AG20443 (cell line): ENCODE results near the gene ATRIP.
A peak's percentile ranks its signal among the peaks of the same experiment; 100 is the strongest.
"Not testable (repeated sequence)": the region's sequence is repeated elsewhere in the genome, so short reads cannot be mapped to it uniquely, and the experiment has no call there.

Experiments
- DNase-seq: peaks from one replicate; pipeline ENCODE4 v3.0.0; 2012; ENCODE audit warnings: low spot score, mixed read lengths

ATRIP gene

GRCh38 chr3:48469046-48469915 lies 22.7 kb downstream of the ATRIP start:
- no peak for DNase-seq

GRCh38 chr3:48470286-48470685 lies 23.7 kb downstream of the ATRIP start:
- no peak for DNase-seq

GRCh38 chr3:48472673-48472922 lies 26.1 kb downstream of the ATRIP start:
- no peak for DNase-seq

GRCh38 chr3:48472923-48473616 lies 26.5 kb downstream of the ATRIP start:
- peak; percentile 95 for DNase-seq

GRCh38 chr3:48473617-48473952 lies 27.0 kb downstream of the ATRIP start:
- no peak for DNase-seq

GRCh38 chr3:48474031-48474430 lies 27.5 kb downstream of the ATRIP start:
- DNase-seq: not testable (repeated sequence)

- no peak for DNase-seq
These were observed 28.1 kb downstream of the ATRIP start for GRCh38 chr3:48474619-48475018.

GRCh38 chr3:48475188-48475587 lies 28.7 kb downstream of the ATRIP start:
- no peak for DNase-seq

- no peak for DNase-seq
These were observed 30.0 kb downstream of the ATRIP start for GRCh38 chr3:48476426-48477053.

GRCh38 chr3:48477959-48478520 lies 31.5 kb downstream of the ATRIP start:
- DNase-seq: peak; percentile 3

- peak; percentile 1 for DNase-seq
These were observed 32.4 kb downstream of the ATRIP start for GRCh38 chr3:48478626-48479555.

GRCh38 chr3:48480891-48481290 lies 34.4 kb downstream of the ATRIP start:
- not testable (repeated sequence) for DNase-seq

- not testable (repeated sequence) for DNase-seq
These were observed 36.3 kb downstream of the ATRIP start for GRCh38 chr3:48482822-48483221.

- DNase-seq: no peak
These were observed 40.4 kb downstream of the ATRIP start for GRCh38 chr3:48486952-48487351.

- DNase-seq: no peak
These were observed 46.1 kb downstream of the ATRIP start for GRCh38 chr3:48492461-48493202.

GRCh38 chr3:48493203-48493501 lies 46.6 kb downstream of the ATRIP start:
- DNase-seq: no peak

- peak; percentile 4 for DNase-seq
These were observed 54.1 kb downstream of the ATRIP start for GRCh38 chr3:48500656-48501055.

GRCh38 chr3:48501196-48501595 lies 54.7 kb downstream of the ATRIP start:
- peak; percentile 6 for DNase-seq

GRCh38 chr3:48502121-48502520 lies 55.6 kb downstream of the ATRIP start:
- no peak for DNase-seq

- DNase-seq: peak; percentile 30
These were observed 56.2 kb downstream of the ATRIP start for GRCh38 chr3:48502728-48503168.

- DNase-seq: peak; percentile 76
These were observed 57.0 kb downstream of the ATRIP start for GRCh38 chr3:48503401-48504050.
